ENCODE data around the gene FAM110A. TPM values are rescaled to one million over a fixed set of nuclear protein-coding genes. Genes with fewer than 3 reads are reported as not detected.
"Not testable (repeated sequence)": the region's sequence is repeated elsewhere in the genome, so short reads cannot be mapped to it uniquely, and the experiment has no call there.

Gene FAM110A
- polyA plus RNA-seq, 3 donors: 6.2 to 9.5 (median 7.5) TPM

GRCh38 chr20:822651-823573 lies 10.6 kb upstream of the FAM110A start:
- no peak for DNase-seq (ENCODE audit: low read depth in 3 of 3, low spot score in 2 of 3)

- DNase-seq (ENCODE audit: low read depth in 3 of 3, low spot score in 2 of 3): no peak
Observed at GRCh38 chr20:823574-823902, 10.0 kb upstream of the FAM110A start.

GRCh38 chr20:824490-824889 lies 9.0 kb upstream of the FAM110A start:
- no peak for DNase-seq (ENCODE audit: low read depth in 3 of 3, low spot score in 2 of 3)

GRCh38 chr20:824916-825315 lies 8.6 kb upstream of the FAM110A start:
- DNase-seq (ENCODE audit: low read depth in 3 of 3, low spot score in 2 of 3): no peak

- DNase-seq (ENCODE audit: low read depth in 3 of 3, low spot score in 2 of 3): no peak
Observed at GRCh38 chr20:825710-826421, 7.6 kb upstream of the FAM110A start.

- DNase-seq (ENCODE audit: low read depth in 3 of 3, low spot score in 2 of 3): no peak
Observed at GRCh38 chr20:826695-827323, 6.7 kb upstream of the FAM110A start.

- not testable (repeated sequence) for DNase-seq (ENCODE audit: low read depth in 3 of 3, low spot score in 2 of 3)
Observed at GRCh38 chr20:827981-828380, 5.5 kb upstream of the FAM110A start.

- no peak for DNase-seq (ENCODE audit: low read depth in 3 of 3, low spot score in 2 of 3)
Observed at GRCh38 chr20:828987-829386, 4.5 kb upstream of the FAM110A start.

GRCh38 chr20:829551-829950 lies 4.0 kb upstream of the FAM110A start:
- DNase-seq (ENCODE audit: low read depth in 3 of 3, low spot score in 2 of 3): no peak

- no peak for DNase-seq (ENCODE audit: low read depth in 3 of 3, low spot score in 2 of 3)
Observed at GRCh38 chr20:830011-830521, 3.4 kb upstream of the FAM110A start.

- DNase-seq (ENCODE audit: low read depth in 3 of 3, low spot score in 2 of 3): no peak
Observed at GRCh38 chr20:831251-831650, 2.3 kb upstream of the FAM110A start.

GRCh38 chr20:831956-832355 lies 1.6 kb upstream of the FAM110A start:
- DNase-seq (ENCODE audit: low read depth in 3 of 3, low spot score in 2 of 3): no peak

- peak in 1 of 3 donors; percentile 76 for DNase-seq (ENCODE audit: low read depth in 3 of 3, low spot score in 2 of 3)
Observed at GRCh38 chr20:833121-833449, 430 bp upstream of the FAM110A start.

GRCh38 chr20:834151-834746 lies 734 bp downstream of the FAM110A start:
- no peak for DNase-seq (ENCODE audit: low read depth in 3 of 3, low spot score in 2 of 3)

GRCh38 chr20:835608-836045 lies 2.1 kb downstream of the FAM110A start:
- DNase-seq (ENCODE audit: low read depth in 3 of 3, low spot score in 2 of 3): no peak

GRCh38 chr20:836190-836589 lies 2.7 kb downstream of the FAM110A start:
- no peak for DNase-seq (ENCODE audit: low read depth in 3 of 3, low spot score in 2 of 3)

- no peak for DNase-seq (ENCODE audit: low read depth in 3 of 3, low spot score in 2 of 3)
Observed at GRCh38 chr20:839015-839414, 5.5 kb downstream of the FAM110A start.

- no peak for DNase-seq (ENCODE audit: low read depth in 3 of 3, low spot score in 2 of 3)
Observed at GRCh38 chr20:839626-840025, 6.1 kb downstream of the FAM110A start.

GRCh38 chr20:840503-840857 lies 7.0 kb downstream of the FAM110A start:
- DNase-seq (ENCODE audit: low read depth in 3 of 3, low spot score in 2 of 3): no peak

GRCh38 chr20:840858-841567 lies 7.5 kb downstream of the FAM110A start:
- no peak for DNase-seq (ENCODE audit: low read depth in 3 of 3, low spot score in 2 of 3)
